HFF-Myc (cell line): Measurements from ENCODE around the gene ALOX15.
"Not testable (repeated sequence)": the region's sequence is repeated elsewhere in the genome, so short reads cannot be mapped to it uniquely, and the experiment has no call there.

ENCODE experiments used
- DNase-seq: peaks from one replicate; pipeline ENCODE4 v3.0.0-alpha.2; 2011; ENCODE audit warnings: low read depth; ENCODE audit errors: extremely low read depth
- H3K4me3 ChIP-seq: replicated peaks from 2 replicates; pipeline ENCODE4 v1.5.1; 2011; ENCODE audit warnings: low read depth, mild to moderate bottlenecking, control low read depth, low read length
- CTCF ChIP-seq: IDR thresholded peaks from 2 replicates; pipeline ENCODE4 v1.5.1; 2012; ENCODE audit warnings: mild to moderate bottlenecking, low read depth, low read length, control low read depth; ENCODE audit errors: missing control alignments

The ALOX15 gene

GRCh38 chr17:4641297-4642195, at the start of gene ALOX15:
Gene ALOX15, minus strand, starts transcription at chr17:4641678. Its CDS starts 27 bp downstream, at chr17:4641651.
- TF ChIP-seq CTCF, result no peak
- no peak for DNase-seq
- no peak within 1 kb of the TSS for H3K4me3 ChIP-seq

- TF ChIP-seq CTCF, result no peak
- H3K4me3 ChIP-seq, result no peak overlapping the region
- no peak for DNase-seq
Measured at GRCh38 chr17:4690745-4691144, 49.3 kb upstream of the ALOX15 start.

GRCh38 chr17:4689872-4690271, 48.4 kb upstream of the ALOX15 start:
- not testable (repeated sequence) for H3K4me3 ChIP-seq, DNase-seq

- DNase-seq, H3K4me3 ChIP-seq: not testable (repeated sequence)
Measured at GRCh38 chr17:4683739-4684138, 42.3 kb upstream of the ALOX15 start.

GRCh38 chr17:4679658-4680057, 38.2 kb upstream of the ALOX15 start:
- no peak for TF ChIP-seq CTCF
- no peak overlapping the region for H3K4me3 ChIP-seq
- peak; percentile 33 for DNase-seq

GRCh38 chr17:4678448-4679026, 37.1 kb upstream of the ALOX15 start:
- no peak overlapping the region for H3K4me3 ChIP-seq
- DNase-seq, result peak; percentile 61
- no peak for TF ChIP-seq CTCF

GRCh38 chr17:4676791-4677190, 35.3 kb upstream of the ALOX15 start:
- TF ChIP-seq CTCF, result no peak
- no peak for DNase-seq
- H3K4me3 ChIP-seq, result no peak overlapping the region
